Activated CD4-positive, alpha-beta T cell treated with anti-CD3 and anti-CD28 coated beads, Interleukin-2, Interleukin-6, amounts not matched to agents 100 ng/mL and 50 ng/mL, durations not matched to agents 16 hours and 8 hours (primary cell): ENCODE results near the gene REXO5.
"Not testable (repeated sequence)": the region's sequence is repeated elsewhere in the genome, so short reads cannot be mapped to it uniquely, and the experiment has no call there.

Experiments
- DNase-seq: peaks from one replicate; pipeline ENCODE4 v3.0.0-alpha.2; 2020

The REXO5 gene

DNA sequence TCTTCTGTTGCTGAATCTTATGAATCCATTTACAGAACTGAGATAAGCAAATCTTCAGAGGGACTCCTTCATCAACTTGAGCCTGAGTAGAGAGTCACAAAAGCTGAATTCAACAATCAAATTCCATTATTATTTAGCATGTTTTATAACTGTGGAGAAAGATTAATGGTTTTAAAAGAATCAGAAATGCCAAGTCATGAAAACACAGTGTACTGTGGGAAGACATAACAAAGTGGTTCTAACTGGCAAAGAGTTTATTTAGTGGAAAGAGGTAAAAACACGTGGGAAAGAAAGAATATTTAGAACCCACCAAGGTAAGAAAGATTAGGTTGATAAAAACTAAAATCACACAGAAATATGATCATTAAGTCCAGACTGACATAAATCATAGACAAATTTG, 5.0 kb upstream of the REXO5 start:
- no peak for DNase-seq

- no peak for DNase-seq
Measured at GRCh38 chr16:20803192-20803560, 3.2 kb upstream of the REXO5 start.

GRCh38 chr16:20803561-20804214, 2.6 kb upstream of the REXO5 start:
- no peak for DNase-seq

GRCh38 chr16:20805684-20806167, 601 bp upstream of the REXO5 start:
- not testable (repeated sequence) for DNase-seq

GRCh38 chr16:20807862-20808261, 1.5 kb downstream of the REXO5 start:
- DNase-seq: no peak

DNA sequence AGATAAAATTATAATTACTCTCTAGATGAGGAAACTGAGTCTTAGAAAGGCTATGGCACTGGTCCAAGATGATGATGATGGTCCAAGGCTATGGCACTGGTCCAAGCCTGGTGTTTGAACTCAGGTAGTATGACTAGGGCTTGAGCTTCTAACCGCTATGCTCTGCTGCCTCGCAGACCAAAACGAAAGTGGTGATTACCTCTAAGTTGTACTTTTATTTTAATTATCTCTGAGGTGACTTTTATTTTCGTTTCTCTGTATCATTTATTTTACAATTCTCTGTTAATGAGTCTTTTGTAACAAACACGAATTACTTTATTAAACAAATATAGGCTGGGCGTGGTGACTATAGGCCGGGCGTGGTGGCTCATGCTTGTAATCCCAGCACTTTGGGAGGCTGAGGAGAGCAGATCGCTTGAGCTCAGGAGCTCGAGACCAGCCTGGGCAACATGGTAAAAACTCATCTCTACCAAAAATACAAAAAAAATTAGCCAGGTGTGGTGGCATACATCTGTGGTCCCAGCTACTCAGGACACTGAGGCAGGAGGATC, 5.6 kb downstream of the REXO5 start:
- no peak for DNase-seq

- DNase-seq: no peak
Measured at GRCh38 chr16:20812510-20812909, 6.2 kb downstream of the REXO5 start.

DNA sequence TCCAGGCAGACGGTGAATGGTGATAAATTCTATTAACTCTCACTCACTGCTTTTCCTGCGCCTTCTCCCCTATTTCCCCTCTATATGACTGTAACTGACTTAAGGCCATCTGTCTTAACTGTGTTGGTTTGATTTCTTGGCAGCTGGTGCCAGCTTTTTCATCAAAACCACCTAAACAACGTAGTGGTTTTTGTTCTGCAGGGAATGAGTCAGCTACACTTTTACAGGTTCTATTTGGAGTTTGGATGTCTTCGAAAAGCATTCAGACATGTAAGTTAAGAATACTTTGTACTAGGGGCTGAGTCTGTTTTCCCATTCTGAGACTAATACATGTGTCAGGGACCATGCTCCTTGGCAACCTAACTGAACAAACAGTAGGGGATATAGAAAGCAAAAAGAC, 8.5 kb downstream of the REXO5 start:
- DNase-seq: peak; percentile 69

DNA sequence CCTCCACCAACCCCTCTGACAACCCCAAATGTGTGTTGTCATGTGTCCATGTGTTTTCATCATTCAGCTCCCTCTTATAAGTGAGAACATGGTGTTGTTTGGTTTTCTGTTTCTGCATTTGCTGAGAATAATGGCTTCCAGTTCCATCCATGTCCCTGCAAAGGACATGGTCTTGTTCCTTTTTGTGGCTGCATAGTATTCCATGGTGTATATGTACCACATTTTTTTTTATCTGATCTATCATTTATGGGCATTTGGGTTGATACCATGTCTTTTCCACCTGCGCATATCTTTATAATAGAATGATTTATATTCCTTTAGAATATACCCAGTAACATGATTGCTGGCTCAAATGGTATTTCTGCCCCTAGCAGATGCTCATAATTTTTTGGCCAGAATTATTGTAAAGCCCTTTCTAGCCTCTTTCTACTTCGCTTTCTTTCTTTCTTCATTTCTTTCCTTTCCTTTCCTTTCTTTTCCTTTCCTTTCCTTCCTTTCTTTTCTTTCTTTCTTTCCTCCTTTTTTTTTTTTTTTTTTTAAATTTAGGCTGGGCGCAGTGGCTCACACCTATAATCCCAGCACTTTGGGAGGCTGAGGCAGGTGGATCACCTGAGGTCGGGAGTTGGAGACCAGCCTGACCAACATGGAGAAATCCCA, 12.7 kb downstream of the REXO5 start:
- DNase-seq: no peak

GRCh38 chr16:20821682-20822081, 15.4 kb downstream of the REXO5 start:
- no peak for DNase-seq

DNA sequence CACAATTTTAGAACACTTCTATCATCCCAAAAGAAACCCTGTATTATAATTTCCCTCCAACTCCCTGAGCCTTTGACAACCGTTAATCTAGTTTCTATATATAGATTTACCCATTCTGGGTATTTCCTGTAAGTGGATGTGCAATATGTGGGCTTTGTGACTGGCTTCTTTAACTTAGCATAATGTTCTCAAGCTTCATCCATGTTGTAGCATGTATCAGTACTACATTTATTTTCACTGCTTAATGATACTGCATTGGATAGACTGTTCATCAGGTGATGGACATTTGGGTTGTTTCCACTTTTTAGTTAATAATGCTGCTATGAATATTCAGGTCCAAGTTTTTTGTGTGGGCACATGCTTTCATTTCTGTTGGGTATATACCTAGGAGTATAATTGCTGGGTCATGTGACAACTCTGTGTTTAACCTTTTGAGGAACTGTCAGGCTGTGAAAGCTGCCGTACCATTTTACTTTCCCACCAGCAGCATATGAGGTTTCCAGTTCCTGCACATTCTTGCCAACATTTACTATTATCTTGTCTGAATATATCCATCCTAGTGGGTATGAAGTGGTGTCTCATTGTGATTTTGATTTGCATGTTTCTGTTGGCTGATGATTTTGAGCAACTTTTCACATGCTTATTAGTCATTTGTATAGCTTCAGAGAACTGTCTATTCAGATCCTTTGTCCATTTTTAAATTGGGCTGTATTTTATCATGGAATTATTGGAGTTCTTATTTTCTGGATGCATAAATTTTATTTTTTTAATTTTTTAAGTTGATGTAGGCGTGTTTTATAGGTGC, 16.4 kb downstream of the REXO5 start:
- DNase-seq: no peak

GRCh38 chr16:20826039-20826566, 19.8 kb downstream of the REXO5 start:
- no peak for DNase-seq

- no peak for DNase-seq
Measured at GRCh38 chr16:20829536-20829935, 23.2 kb downstream of the REXO5 start.

DNA sequence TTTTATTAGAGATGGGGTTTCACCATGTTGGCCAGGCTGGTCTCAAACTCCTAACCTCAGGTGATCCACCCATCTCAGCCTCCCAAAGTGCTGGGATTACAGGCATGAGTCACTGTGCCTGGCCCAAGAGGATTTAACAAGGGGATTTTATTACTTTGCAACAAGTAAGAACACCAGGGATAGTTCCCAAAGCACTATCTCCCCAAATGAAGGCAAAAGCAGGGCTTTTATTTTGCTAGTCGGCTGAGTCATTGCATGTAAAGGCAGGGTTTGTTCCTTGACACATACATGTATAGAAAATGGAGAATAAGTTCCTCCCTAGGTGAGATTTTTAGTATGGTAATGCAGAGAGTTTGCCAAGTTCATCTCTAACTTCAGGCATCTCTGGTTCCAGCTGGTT, 24.0 kb downstream of the REXO5 start:
- no peak for DNase-seq

- no peak for DNase-seq
Measured at GRCh38 chr16:20833086-20833485, 26.8 kb downstream of the REXO5 start.

DNA sequence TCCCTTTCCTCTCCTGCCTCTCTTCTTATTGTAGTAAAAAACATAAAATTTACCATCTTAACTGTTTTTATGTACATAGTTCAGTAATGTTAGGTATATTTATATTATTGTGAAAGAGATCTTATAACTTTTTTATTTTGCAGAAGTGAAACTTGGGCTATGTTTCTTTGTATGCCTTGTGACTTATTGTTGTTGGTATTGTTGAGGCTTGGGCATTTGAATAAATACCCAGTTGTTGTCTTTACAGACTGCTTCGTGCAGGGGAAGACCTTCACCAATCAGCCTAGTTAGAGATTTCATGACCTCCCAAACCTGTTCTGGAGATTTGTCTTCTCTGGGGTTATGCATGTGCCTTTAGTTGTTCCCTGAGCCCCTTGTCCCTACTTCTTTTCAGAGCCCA, 31.9 kb downstream of the REXO5 start:
- DNase-seq: no peak

DNA sequence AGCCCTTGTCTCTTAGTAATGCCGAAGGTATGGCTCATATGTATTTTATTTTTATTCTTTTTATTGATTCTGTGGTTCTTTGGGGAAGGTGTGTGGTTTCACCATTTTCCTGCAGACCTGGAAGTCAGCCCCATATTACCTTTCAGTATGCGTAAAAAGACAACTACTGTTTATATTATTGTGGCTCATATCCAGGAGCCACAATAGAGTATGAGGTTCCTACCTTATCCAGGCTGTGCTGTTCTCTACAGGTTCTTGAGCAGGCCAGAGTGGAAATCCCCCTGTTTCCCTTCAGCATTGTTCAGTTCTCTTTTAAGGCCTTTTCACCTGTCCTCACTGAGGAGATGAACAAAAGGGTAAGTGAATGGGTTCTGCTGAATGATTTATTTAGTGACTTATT, 33.2 kb downstream of the REXO5 start:
- DNase-seq: no peak

GRCh38 chr16:20844054-20844453, 37.7 kb downstream of the REXO5 start:
- DNase-seq: no peak

GRCh38 chr16:20844588-20844987, 38.3 kb downstream of the REXO5 start:
- no peak for DNase-seq

- DNase-seq: no peak
Measured at GRCh38 chr16:20846030-20846429, 39.7 kb downstream of the REXO5 start.

DNA sequence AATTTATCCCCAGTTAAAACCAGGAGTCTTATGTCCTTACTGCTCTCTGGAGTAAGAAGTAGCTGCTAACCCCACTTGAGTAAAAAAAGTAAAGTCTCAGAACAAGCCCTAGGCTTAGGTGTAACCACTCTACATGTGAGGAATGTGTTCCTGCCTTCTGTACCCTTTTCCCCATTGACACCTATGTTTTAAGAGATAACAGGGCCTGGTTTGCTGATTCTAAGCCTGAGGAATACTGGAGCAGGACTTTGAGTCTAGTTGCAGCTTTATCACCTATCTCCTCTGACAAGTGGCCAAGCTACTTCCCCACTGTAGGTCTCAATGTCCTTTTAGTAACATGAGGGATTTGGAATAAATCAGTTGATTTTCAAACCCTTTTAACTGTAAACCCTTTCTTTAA, 40.2 kb downstream of the REXO5 start:
- no peak for DNase-seq

DNA sequence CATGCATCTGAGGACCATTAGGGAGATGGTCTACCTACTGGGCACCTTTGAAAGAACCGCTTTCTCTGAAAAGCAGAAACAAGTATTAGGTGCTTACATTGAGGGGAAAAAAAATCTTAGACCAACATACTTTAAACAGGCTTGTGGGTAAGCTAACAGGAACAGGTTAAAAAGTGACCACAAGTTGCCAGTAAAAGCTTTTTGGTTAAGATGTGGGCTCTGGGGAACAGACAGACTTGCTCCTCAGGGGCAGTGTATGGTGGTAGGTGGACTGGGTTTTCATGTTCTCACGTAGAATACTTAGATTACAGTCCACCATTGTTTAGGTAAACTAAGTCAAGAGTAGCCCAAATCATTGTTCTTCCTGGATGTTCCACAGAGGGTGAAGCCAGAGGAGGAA, 41.2 kb downstream of the REXO5 start:
- no peak for DNase-seq

GRCh38 chr16:20849589-20850390, 43.5 kb downstream of the REXO5 start:
- DNase-seq: peak; percentile 71
